Stimulated activated naive CD4-positive, alpha-beta T cell treated with Interleukin-2 at 50 U/mL for 16 hours (primary cell): ENCODE measurements around the gene LYAR.

Experiments
- DNase-seq: peaks from one replicate; lab custom pipeline; 2025; lab: John Stamatoyannopoulos, UW

The LYAR gene

GRCh38 chr4:4316150-4316495, 26.2 kb upstream of the LYAR start:
- DNase-seq, result no peak

GRCh38 chr4:4315461-4316149, 25.7 kb upstream of the LYAR start:
- no peak for DNase-seq

DNA sequence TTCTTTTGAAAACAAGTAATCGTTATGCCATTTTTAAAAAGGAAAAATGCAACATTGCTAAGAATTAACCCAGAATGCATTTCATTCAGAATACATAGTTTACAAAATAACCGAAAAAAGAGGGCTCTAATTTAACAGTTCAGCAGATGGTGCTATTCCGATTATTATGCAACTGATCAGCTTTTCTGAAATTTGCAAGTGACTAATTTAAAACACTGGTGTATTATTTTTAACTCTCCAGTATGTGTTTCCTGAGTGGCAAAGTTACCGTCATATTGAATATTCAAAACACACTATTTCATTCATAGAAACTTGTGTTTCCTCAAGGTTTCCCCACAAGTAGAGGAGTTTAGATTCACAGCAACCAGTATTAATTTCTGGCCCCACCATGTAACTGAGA, 21.2 kb upstream of the LYAR start:
- DNase-seq, result no peak

DNA sequence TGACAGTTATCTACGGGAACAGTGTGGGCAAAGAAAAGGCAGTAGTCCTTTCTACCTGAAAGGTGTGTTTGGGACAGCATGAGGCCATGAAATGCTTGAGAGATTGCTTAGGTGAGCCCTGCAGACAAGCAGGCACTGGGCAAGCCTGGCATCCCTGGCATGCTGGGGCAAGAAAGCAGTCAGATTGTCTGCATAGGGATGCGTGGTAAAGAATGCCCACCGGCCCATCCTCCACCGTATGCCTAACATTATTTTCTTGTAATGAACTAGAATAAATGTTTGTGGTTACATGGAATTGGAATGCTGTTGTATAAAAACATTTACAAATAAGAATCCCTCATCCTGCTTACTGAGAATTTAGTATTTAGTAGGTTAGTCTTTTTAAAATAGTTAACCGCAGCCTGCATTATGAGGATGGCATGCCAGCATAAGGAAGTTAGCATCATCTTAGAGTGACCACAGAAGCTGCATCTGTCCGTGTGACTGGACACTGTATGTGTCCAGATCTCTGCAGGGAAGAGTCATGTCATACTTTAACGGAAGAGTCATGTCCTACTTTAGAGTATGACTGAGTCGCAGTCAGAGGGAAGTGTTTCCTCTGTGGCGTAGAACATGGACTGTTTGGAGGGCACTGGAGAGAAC, 19.0 kb upstream of the LYAR start:
- DNase-seq, result no peak

GRCh38 chr4:4306920-4307319, 17.0 kb upstream of the LYAR start:
- DNase-seq, result no peak

DNA sequence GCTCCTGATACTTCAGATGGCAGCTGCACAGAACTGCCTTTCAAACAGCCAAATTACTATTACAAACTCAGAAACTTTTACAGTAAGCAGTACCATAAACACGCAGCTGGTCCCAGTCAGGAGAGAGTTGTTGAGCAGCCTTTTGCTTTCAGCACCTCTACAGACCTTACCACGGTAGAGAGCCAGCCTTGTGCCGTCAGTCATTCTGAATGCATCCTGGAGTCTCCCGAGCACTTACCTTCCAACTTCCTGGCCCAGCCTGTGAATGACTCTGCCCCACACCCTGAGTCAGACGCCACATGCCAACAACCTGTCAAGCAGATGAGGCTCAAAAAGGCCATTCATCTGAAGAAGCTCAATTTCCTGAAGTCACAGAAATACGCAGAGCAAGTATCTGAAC, 12.5 kb upstream of the LYAR start:
- DNase-seq, result no peak

GRCh38 chr4:4302001-4302400, 12.0 kb upstream of the LYAR start:
- no peak for DNase-seq

DNA sequence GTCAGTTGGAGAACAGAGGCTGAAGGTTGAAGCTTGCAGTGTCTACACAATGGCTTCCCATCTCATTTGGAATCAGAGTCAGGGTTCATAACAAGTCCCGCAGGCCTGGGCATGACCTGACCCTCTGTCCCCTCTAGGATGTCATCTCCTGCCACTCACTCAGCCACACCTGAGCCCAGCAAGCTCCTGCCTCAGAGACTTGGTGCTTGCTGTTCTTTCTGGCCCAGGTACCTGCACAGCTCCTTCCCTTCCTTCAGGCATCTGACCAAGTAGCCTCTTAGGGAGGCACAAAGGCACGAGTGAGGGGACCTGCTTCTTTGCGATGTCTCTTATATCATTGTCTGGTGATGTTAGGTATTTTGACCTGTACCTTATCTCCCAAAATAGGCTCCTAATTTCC, 9.1 kb upstream of the LYAR start:
- DNase-seq, result no peak

GRCh38 chr4:4296283-4296846, 6.4 kb upstream of the LYAR start:
- DNase-seq, result no peak

DNA sequence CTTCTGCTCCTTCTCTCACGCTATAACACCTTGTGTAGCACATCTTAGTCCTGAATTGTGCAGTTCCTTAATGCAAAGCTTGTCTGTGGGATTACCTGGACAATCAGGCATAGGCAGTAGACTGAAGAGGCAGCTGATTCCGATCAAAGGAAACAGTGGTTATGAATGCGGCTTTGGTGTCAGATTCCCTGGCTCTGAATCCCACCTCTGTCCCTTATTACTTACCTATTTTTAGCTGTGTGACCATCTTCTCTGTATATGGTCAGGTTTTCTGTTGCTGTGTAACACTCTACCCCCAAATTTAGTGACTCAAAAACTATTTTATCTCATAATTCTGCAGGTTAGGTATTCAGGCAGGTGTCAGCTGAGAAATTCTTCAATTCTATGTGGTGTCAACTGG, 3.3 kb upstream of the LYAR start:
- DNase-seq, result no peak

DNA sequence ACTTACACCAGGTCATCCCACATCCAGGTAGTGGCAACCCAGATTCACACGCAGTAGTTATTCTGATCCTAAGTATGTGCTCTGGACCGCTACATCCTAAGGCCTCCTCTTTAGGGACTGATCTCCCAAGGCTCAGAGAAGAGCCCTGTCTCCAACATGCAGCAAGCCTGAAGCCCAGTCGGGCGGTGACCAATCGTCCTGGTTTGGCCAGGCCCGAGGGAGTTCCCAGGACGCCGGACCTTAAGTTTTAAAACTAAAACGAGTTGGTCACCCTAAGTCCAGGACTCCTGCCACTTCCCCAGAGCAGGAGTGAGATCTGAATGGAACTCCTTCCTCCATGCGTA, 385 bp downstream of the LYAR start:
- no peak for DNase-seq

DNA sequence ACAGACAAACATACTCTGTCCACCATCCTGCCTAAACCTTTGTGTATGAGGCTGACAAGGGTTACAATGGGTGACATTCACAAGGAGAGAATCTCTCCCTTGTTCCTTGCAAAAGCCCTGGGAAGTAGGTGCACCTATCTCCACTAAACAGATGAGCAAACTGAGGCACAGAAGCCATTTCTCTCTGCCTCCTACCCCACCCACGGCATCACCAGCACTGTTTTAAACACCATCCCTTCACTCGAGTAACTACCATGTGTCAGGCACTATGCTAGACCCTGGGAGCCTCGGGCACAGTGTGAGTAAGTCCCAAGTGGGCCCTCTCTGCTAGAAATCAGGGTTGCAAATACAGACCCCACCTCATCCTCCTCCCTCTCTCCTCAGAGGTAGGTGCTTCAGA, 899 bp downstream of the LYAR start:
- no peak for DNase-seq

GRCh38 chr4:4288098-4288497, 1.9 kb downstream of the LYAR start:
- DNase-seq, result no peak

GRCh38 chr4:4284827-4285618, 4.9 kb downstream of the LYAR start:
- DNase-seq, result no peak

DNA sequence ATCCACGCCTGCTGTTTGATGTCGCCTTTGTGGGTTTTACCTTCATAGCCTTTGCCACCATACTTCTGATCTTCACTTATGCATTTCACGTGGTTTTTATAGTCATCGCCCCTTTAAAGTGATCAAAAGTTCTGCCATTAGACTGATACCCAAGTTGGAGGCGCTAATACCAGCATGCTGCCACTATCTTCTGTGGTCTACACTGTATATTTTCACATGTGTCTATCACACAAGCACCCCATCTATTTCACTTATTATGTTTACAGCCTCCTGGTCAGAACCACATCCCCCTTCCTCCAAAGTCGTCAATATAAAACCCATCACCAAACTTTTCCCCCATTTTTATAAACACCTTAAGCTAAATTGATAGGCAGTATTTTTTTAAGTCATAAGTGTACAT, 8.2 kb downstream of the LYAR start:
- no peak for DNase-seq

DNA sequence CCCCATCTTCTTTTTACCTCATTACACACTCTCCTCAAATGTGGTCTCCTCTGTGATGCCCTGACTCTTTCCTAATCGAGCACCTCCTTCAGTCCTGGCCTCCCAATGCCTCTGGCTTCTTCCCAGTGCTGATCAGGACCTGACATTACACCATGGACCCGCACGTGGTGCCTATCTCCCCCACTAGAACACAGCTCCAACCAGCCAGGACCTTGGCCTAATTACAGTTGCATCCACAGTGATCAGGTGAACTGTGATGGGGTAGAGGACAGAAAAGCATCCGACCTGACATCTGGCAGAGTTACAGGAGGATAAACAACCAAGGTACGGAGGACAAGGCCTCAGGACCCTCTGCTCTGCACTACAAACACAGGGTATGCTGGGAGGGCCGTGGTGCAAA, 12.4 kb downstream of the LYAR start:
- no peak for DNase-seq

DNA sequence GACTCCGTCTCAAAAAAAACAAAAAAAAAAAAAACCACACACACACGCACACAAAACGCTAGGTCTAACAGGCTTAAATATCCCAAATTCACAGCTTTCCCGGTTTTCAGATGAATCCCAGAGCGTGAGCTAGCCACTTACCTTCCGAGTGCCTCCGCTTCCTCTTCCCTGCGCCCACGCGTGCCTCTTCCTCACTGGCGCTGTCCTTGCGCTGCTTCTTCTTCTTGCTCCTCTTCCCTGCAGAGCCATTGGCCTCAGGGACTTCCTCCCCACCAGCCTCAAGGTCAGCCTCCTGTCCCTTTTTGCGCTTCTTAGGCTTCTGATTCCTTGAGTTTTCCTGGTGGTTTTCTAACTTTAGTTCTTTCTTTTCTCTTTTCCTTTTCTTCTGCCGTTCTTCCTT, 15.7 kb downstream of the LYAR start:
- DNase-seq, result no peak

GRCh38 chr4:4271912-4272311, 18.0 kb downstream of the LYAR start:
- DNase-seq, result no peak

GRCh38 chr4:4270529-4270928, 19.4 kb downstream of the LYAR start:
- DNase-seq, result no peak

DNA sequence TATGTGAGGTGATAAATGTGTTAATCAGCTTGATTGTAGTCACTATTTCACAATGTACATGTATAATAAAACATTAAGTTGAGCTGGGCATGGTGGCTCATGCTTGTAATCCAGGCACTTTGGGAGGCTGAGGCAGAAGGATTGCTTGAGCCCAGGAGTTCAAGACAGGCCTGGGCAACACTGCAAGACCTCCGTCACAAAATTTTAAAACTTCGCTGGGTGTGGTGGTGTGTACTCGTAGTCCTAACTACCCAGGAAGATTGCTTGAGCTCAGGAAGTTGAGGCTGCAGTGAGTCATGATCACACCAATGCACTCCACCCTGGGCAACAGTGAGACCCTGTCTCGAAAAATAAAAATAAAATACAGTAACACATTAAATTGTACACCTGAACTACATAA, 20.1 kb downstream of the LYAR start:
- DNase-seq, result peak; percentile 7

GRCh38 chr4:4269331-4269731, 20.6 kb downstream of the LYAR start:
- DNase-seq, result no peak

DNA sequence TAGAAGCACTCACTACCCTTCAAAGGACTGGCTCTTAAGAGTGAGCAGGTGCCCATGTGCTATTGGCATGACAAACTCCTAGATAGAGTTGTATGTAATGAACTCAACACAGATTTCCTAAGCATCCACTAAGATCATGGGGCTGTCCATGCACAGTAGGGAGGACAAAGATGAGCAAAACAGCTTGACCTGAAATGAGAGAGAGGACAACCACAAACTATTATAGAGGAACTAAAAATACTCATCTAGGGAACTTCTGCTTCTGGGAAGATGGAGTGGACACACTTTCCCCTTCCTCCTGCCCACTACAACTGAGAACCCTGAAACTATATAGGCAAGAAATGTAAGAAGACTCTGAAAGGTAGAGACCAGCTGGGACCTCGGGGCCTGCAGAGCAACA, 21.2 kb downstream of the LYAR start:
- DNase-seq, result no peak

GRCh38 chr4:4267981-4268380, 22.0 kb downstream of the LYAR start:
- DNase-seq, result no peak
